IMR-90 (cell line): ENCODE measurements around the gene DNMT3B.

Experiments used
- BHLHE40 ChIP-seq: fragments of 150-350 bp; IDR thresholded peaks from 2 replicates; pipeline ENCODE4 v1.6.1; 2016; ENCODE audit warnings: mild to moderate bottlenecking, low read depth, low read length
- CEBPB ChIP-seq: IDR thresholded peaks from 2 replicates; pipeline ENCODE4 v1.6.1; 2012; ENCODE audit warnings: low read depth, low read length, improper control_type of control experiment
- CHD1 ChIP-seq: IDR thresholded peaks from 2 replicates; pipeline ENCODE4 v1.6.1; 2012; ENCODE audit warnings: low read depth, low read length, improper control_type of control experiment
- MXI1 ChIP-seq: IDR thresholded peaks from 2 replicates; pipeline ENCODE4 v1.6.1; 2012; ENCODE audit warnings: low read depth, mild to moderate bottlenecking, low read length, moderate library complexity, borderline replicate concordance
- NFE2L2 ChIP-seq: fragments of 150-350 bp; IDR thresholded peaks from 2 replicates; pipeline ENCODE4 v1.6.1; 2016; ENCODE audit warnings: low read depth, mild to moderate bottlenecking, low read length
- POLR2A ChIP-seq: IDR thresholded peaks from 2 replicates; pipeline ENCODE4 v1.6.1; 2012; ENCODE audit warnings: mild to moderate bottlenecking, low read depth, low read length
- RCOR1 ChIP-seq: IDR thresholded peaks from 2 replicates; pipeline ENCODE4 v1.6.1; 2012; ENCODE audit warnings: mild to moderate bottlenecking, low read length, improper control_type of control experiment; ENCODE audit not compliant: insufficient replicate concordance
- SMC3 ChIP-seq: fragments of 150-350 bp; IDR thresholded peaks from 2 replicates; pipeline ENCODE4 v1.6.1; 2016; ENCODE audit warnings: low read depth, mild to moderate bottlenecking, antibody characterized with exemption, low read length, moderate library complexity
- TF ChIP-seq, protein P1 (sequence below): conservative IDR thresholded peaks from 2 replicates; pipeline ENCODE4 v1.5.1; 2012; ENCODE audit warnings: mild to moderate bottlenecking, low read depth, low read length, improper control_type of control experiment

DNA sequence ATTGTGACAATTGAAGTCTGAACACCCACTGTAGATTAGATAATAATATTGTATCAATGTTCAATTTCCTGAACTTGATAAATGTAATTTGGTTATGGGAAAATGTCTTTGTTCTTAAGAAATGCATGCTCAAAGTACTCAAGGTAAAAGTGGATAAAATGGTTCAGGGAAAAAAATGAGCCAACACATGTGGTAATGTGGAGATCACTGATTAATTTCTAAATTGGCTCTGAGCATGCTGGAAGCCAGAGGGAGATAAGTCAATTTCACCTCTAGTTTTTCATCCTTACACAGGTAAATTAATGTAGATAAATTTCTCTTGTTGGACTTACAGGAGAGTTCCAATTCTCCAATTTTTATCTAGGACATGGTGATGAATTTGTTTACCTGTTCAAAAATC, 10.9 kb upstream of the DNMT3B start:
- TF ChIP-seq BHLHE40 (no peak), POLR2A (no peak), RCOR1 (no peak), CEBPB (no peak), SMC3 (no peak), MXI1 (no peak), NFE2L2 (no peak), CHD1 (no peak)
- TF ChIP-seq, protein P1, sequence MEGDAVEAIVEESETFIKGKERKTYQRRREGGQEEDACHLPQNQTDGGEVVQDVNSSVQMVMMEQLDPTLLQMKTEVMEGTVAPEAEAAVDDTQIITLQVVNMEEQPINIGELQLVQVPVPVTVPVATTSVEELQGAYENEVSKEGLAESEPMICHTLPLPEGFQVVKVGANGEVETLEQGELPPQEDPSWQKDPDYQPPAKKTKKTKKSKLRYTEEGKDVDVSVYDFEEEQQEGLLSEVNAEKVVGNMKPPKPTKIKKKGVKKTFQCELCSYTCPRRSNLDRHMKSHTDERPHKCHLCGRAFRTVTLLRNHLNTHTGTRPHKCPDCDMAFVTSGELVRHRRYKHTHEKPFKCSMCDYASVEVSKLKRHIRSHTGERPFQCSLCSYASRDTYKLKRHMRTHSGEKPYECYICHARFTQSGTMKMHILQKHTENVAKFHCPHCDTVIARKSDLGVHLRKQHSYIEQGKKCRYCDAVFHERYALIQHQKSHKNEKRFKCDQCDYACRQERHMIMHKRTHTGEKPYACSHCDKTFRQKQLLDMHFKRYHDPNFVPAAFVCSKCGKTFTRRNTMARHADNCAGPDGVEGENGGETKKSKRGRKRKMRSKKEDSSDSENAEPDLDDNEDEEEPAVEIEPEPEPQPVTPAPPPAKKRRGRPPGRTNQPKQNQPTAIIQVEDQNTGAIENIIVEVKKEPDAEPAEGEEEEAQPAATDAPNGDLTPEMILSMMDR: no peak
